Measurements from ENCODE around the gene C6orf47. TPM values are rescaled to one million over a fixed set of nuclear protein-coding genes. Genes with fewer than 3 reads are reported as not detected.
A peak's percentile ranks its signal among the peaks of the same experiment; 100 is the strongest.

Gene C6orf47
- total RNA-seq, 2 donors from 2014 or later: 35.7 to 36.3 TPM

- ATAC-seq (no peak), DNase-seq (no peak)
- intact Hi-C loops (cut with DNase I, micrococcal nuclease): no loop called here
Observed at GRCh38 chr6:31663126-31663960, 2.8 kb upstream of the C6orf47 start.

- ATAC-seq: no peak
- intact Hi-C loops (cut with DNase I, micrococcal nuclease): no loop called here
Observed at GRCh38 chr6:31662124-31662723, 1.6 kb upstream of the C6orf47 start.

GRCh38 chr6:31661262-31662123 is 915 bp upstream of the C6orf47 start:
- ATAC-seq (no peak), DNase-seq (no peak)
- intact Hi-C loops (cut with DNase I, micrococcal nuclease): no loop called here

More at GRCh38 chr6:31662124-31662723, 1.6 kb upstream of the C6orf47 start:
- no peak for DNase-seq

GRCh38 chr6:31659649-31660380 is 763 bp downstream of the C6orf47 start:
- intact Hi-C loops (cut with DNase I, micrococcal nuclease): no loop called here
- DNase-seq: peak in 1 of 2 donors; percentile 57

GRCh38 chr6:31658983-31659648 is 1.5 kb downstream of the C6orf47 start:
- ATAC-seq (no peak), DNase-seq (peak in 1 of 2 donors; percentile 15)
- intact Hi-C loops (cut with DNase I, micrococcal nuclease): no loop called here

More at GRCh38 chr6:31659649-31660380, 763 bp downstream of the C6orf47 start:
- ATAC-seq: peak; percentile 45

GRCh38 chr6:31658158-31658688 is 2.4 kb downstream of the C6orf47 start:
- DNase-seq (no peak), ATAC-seq (no peak)
- intact Hi-C loops (cut with DNase I, micrococcal nuclease): no loop called here

GRCh38 chr6:31657406-31658157 is 3.0 kb downstream of the C6orf47 start:
- intact Hi-C loops (cut with DNase I, micrococcal nuclease): no loop called here
- ATAC-seq: no peak
- no peak for DNase-seq

- intact Hi-C loops (cut with DNase I, micrococcal nuclease): no loop called here
- DNase-seq (no peak), ATAC-seq (no peak)
Observed at GRCh38 chr6:31655349-31656237, 5.0 kb downstream of the C6orf47 start, which contains the start of gene APOM. Gene APOM (plus strand): TSS chr6:31655894. CDS start chr6:31655967, 73 bp downstream.

- ATAC-seq (no peak), DNase-seq (no peak)
- intact Hi-C loops (cut with DNase I, micrococcal nuclease): no loop called here
Observed at GRCh38 chr6:31654574-31655348, 5.8 kb downstream of the C6orf47 start.

- ATAC-seq: peak; percentile 70
- DNase-seq: peak; percentile 92 to 93
- intact Hi-C loops (cut with DNase I, micrococcal nuclease): no loop called here
Observed at GRCh38 chr6:31652925-31653724, 7.5 kb downstream of the C6orf47 start.

GRCh38 chr6:31651602-31652191 is 8.9 kb downstream of the C6orf47 start:
- intact Hi-C loops (cut with DNase I, micrococcal nuclease): no loop called here
- DNase-seq: peak in 1 of 2 donors; percentile 85
- peak; percentile 73 for ATAC-seq

GRCh38 chr6:31645325-31645724 is 15.3 kb downstream of the C6orf47 start:
- ATAC-seq (no peak), DNase-seq (no peak)
- intact Hi-C loops (cut with DNase I, micrococcal nuclease): no loop called here

- peak; percentile 19 for ATAC-seq
Observed at GRCh38 chr6:31643818-31644454, 16.6 kb downstream of the C6orf47 start.

More at GRCh38 chr6:31643818-31644454, 16.6 kb downstream of the C6orf47 start:
- no peak for DNase-seq
- intact Hi-C loops (cut with DNase I, micrococcal nuclease): no loop called here

All from left colon (tissue), 2 donors.